TTC549 (cell line): ENCODE measurements around the gene RNASEH1.
"Not testable (repeated sequence)": the region's sequence is repeated elsewhere in the genome, so short reads cannot be mapped to it uniquely, and the experiment has no call there.

Experiments
- FAIRE-seq: peaks from 2 replicates; lab custom pipeline; 2012; peaks lifted over from hg19 to GRCh38; lab: Jason Lieb, UNC

Gene RNASEH1

DNA sequence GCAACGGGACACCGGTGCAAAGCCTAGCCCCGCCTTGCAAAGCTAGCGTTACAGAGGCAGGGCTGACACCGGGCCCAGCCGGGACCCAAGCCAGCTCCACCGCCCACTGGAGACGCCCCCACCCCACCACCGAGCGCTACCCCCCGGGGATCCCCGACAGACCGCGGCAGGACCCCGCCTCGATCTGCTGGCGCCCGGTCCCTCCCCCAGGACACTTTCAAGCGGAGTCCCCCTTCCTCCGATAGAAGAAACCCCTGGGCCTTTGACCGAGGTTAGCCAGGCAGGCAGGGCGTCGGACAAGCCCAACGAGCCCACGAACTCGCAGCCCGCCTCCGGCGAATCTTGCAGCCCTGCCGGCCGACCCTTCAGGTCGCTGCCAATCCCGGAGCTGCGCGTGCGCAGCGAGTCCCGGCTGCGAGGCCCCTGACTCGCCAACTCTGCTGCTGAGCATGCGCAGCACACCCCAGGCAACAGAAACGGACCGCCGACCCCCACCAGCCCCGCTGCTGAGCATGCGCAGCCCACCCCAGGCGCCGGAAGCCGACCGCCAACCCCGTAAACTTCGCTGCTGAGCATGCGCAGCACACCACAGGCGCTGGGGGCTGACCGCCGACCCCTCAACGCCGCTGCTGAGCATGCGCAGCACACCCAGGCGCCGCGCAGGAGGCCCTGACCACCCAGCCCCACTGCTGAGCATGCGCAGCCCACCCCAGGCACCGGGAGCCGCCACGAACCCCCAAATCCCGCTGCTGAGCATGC is 39.5 kb downstream of the RNASEH1 start:
- no peak for FAIRE-seq

DNA sequence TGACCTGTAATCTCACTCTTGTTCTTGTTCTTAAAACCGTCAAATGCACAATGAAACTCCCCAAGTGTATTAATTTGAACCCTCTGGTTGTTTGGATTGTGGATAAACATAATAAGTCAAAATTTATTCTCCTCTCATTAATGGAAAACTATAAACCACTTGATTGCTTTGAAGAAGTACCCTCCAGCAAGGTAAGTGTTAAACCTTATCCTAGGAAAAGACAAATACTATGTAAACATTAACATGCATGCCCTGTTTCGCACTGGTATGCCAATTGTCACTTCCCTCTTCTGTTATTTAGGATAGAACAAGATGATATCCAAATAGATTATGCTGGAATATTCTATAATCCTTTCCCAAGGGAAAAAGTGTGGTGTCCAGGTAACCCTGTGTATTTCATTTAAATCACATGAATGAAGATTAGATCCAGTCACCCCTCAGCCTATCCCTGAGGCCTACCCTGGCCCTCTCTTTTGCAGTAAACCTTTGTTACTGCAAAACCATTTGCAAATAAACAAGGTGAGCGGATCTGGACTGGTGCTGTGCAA is 40.1 kb downstream of the RNASEH1 start:
- FAIRE-seq, result no peak

DNA sequence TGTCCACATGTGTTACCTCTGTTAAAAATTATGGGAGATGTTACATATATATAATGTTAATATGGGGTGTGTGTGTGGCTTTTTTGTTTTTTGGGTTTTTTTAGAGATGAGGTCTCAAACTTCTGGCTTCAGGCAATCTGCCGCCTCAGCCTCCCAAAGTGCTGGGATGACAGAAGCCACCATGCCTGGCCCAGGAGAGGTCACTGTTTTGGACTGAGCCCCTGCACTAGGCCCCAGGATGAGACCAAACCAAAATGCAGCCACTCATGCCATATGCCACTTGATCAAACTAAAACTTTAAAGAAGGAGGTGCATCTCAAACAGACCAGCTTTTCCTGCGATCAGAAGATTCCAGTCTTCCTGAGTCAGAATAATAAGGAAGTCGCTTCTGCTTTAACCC is 41.3 kb downstream of the RNASEH1 start:
- no peak for FAIRE-seq

DNA sequence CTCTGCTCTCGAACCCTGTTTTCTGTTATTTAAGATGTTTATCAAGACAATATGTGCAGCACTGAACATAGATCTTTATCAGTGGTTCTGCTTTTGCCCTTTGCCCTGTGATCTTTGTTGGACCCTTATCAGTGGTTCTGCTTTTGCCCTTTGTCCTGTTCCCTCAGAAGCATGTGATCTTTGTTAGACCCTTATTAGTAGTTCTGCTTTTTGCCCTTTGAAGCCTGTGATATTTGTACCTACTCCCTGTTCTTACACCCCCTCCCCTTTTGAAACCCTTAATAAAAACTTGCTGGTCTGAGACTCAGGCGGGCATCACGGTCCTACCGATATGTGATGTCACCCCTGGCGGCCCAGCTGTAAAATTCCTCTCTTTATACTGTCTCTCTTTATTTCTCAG is 42.7 kb downstream of the RNASEH1 start:
- FAIRE-seq, result not testable (repeated sequence)

DNA sequence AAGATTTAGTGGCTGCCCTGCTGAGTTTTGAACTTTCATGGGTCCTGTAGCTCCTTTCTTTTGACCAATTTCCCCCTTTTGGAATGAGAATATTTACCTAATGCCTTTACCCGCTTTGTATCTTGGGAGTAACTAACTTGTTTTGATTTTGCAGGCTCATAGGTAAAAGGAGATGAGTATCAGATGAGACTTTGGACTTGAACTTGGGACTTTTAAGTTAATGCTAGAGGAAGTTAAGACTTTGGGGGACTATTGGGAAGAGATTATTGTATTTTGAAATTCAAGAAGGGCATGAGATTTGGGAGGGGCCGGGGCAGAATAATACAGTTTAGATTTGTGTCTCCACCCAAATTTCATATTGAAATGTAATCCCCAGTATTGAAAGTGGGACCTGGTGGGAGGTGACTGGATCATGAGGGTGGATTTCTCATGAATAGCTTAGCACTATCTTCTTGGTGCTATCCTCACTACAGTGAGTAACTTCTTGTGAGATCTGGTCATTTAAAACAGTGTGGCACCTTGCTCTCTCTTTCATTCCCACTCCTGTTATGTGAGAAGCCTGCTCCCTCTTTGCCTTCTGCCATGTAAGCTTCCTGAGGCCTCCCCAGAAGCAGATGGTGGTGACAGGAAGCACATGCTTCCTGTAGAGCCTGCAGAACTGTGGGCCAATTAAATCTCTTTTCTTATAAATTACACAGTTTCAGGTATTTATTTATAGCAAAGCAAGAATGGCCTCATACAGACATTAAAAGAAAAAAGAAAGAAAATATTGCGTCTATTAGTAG is 44.9 kb downstream of the RNASEH1 start:
- no peak for FAIRE-seq

DNA sequence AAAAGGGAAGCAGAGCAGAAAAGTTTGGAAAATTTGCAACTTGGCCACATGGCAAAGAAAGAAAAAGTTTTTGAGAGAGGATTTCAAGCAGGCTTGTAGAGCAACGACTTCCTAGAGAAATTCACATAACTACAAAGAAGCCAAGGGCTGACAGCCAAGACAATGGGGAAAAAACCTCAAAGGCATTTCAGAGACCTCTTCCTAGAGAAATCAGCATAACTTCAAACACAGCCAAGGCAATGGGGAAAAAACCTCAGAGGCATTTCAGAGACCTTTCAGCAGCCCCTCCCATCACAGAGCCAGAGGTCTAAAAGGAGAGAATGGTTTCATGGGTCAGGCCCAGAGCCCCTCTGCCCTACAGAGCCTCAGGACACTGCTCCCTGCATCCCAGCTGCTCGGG is 46.0 kb downstream of the RNASEH1 start:
- FAIRE-seq, result no peak

DNA sequence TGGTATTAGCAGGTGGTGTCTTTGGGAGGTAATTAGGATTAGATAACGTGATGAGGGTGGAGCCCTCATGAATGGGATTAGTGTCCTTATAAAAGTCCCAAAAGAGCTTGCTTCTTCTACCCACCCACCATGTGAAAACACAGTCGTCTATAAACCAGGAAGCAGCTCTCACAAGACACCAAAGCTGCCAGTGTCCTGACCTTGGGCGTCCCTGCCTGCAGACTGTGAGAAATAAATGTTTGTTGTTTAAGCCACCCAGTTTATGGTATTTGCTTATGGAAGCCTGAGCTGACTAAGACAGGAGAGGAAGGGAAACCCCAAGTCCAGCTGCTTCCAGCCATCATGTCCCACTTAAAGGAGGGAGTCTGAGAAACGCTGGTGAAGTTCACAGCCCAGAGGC is 52.4 kb downstream of the RNASEH1 start:
- no peak for FAIRE-seq

DNA sequence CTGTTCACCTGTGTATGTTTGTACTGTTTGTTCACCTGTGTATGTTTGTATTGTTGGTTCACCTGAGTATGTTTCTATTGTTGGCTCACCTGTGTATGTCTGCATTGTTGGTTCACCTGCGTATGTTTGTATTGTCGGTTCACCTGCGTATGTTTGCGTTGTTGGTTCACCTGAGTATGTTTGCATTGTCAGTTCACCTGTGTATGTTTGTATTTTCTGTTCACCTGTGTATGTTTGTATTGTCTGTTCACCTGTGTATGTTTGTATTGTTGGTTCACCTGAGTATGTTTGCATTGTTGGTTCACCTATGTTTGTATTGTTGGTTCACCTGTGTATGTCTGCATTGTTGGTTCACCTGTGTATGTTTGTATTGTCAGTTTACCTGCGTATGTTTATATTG is 53.4 kb downstream of the RNASEH1 start:
- no peak for FAIRE-seq

DNA sequence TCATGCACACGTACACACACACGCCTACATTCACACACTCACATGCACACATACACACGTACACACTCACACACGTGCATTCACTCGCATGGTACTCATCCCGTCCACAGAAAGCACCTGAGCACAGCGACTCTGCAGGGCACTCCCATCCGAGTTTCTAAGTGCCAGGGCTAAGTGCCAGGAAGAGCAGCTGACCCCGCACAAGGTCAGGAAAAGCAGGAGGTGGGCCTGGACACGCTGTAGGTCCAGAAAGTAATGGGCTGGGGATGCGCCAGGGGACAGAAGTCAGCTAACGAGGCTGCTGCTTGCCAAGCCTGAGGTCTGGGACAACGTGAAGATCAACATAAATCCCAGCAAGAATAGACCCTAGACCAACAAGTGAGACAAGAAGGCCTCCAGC is 54.6 kb downstream of the RNASEH1 start:
- FAIRE-seq, result no peak

DNA sequence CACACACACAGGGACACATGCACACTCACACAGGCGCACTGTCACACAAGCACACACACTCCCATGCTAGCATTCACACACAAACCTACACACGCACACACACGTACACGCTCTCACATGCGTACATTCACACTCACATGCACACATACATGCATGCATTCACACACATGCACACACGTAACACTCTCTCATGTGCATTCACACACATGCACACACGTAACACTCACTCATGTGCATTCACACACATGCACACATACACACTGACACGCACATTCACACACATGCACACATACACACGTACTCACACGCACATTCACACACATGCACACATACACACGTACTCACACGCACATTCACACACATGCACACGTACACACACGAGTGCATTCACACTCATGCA is 55.1 kb downstream of the RNASEH1 start:
- FAIRE-seq, result no peak

DNA sequence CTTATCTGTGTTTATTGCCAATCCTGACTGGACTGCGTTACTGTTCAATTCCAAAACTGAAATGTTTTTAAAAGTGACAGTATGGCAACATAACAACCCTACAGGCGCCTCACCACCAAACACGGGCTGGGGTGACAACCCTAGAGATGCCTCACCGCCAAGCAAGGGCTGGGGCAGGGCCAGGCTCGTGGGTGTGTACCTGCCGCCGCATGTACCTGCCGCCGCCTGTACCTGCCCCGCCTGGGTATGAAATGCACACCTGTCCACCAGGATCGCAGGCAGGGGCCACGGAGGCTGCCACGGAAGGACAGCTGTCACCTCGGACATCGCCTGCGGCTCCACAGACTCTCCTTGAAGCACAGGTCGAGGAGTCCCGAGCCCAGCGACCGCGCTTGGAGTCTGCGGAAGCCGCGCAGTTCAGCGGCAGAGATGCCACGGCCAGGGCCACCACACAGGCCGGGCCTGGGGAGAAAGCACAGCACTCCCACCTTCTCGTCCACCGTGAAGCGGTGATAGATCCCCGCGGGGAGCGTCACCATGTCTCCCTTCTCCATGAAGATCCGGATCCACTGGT is 57.7 kb downstream of the RNASEH1 start:
- FAIRE-seq, result no peak

DNA sequence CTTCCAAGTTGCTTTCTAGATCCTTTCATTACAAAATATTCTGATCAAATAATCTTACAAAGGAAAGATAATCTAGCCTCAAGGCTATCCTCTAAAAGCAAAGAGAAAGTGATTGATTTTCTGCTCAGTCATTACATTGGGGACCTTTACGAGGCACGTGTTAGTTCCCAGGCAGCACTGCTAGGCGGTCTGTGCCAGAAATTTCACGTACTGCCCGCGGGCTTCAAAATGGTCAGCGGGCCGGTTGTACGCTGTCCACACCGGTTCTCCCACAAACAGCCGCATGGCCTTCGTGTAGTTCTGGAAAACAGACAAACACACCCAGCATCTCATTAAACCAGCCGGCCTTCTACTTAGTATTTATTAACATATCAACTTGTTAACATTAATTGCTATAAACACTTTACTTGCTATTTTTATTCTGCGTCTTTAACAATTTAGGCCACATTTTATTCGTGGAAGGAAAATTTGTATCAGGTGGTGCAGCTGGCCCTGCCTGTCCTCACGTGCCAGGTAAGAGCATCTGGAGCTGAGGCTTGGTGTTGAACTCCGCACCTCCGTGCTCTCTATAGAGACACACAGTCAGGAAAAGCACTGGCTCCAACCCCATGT is 59.2 kb downstream of the RNASEH1 start:
- no peak for FAIRE-seq

DNA sequence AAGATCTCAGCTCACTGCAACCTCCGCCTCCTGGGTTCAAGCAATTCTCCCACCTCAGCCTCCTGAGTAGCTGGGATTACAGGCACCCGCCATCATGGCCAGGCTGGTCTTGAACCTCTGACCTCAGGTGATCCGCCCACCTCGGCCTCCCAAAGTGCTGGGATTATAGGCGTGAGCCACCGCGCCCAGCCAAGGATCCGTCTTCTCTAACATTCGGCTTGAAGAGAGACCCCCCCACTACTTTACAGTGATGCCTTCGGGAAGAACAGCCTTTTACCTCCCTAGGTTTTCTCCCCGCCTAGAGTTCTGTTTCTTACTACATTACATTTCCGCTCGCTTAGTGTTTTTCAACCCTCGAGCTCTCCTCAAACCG is 61.4 kb downstream of the RNASEH1 start:
- FAIRE-seq, result not testable (repeated sequence)
